CD14-positive monocyte (primary cell): Measurements from ENCODE around the gene NUBP2. TPM values are rescaled to one million over a fixed set of nuclear protein-coding genes. Genes with fewer than 3 reads are reported as not detected.

Experiments
- DNase-seq, 3 donors: peaks; one replicate each; pipeline ENCODE4 v3.0.0-alpha.2; 2011 to 2022
- H2AFZ ChIP-seq: 2 replicates; pipeline ENCODE4 v1.6.0; 2012; ENCODE audit warnings: mild to moderate bottlenecking, low read depth, low read length, inconsistent platforms; ENCODE audit not compliant: insufficient read depth, poor library complexity, severe bottlenecking
- H3K27ac ChIP-seq, 2 donors: 1 replicate in 1 of 2; 2 replicates in 1 of 2; pipeline ENCODE4 v1.5.1; 2012 to 2013; ENCODE audit warnings: low read length in 2 of 2, control low read depth in 1 of 2, inconsistent platforms in 1 of 2, low read depth in 1 of 2, mild to moderate bottlenecking in 1 of 2
- H3K27me3 ChIP-seq, 2 donors: one replicate each; pipeline versions ENCODE4 v1.6.0 to v1.6.1; 2011 to 2013; ENCODE audit warnings: low read length in 2 of 2; ENCODE audit not compliant: control insufficient read depth in 2 of 2, insufficient read depth in 2 of 2
- H3K36me3 ChIP-seq, 2 donors: replicated peaks in 1 of 2; 1 replicate in 1 of 2; 2 replicates in 1 of 2; pipeline versions ENCODE4 v1.5.1 to v1.6.1; 2012 to 2013; ENCODE audit warnings: low read length in 2 of 2, control low read depth in 1 of 2, inconsistent platforms in 1 of 2, mild to moderate bottlenecking in 1 of 2; ENCODE audit not compliant: insufficient read depth in 2 of 2, control insufficient read depth in 1 of 2
- H3K4me1 ChIP-seq, 2 donors: 1 replicate in 1 of 2; 2 replicates in 1 of 2; pipeline versions ENCODE4 v1.5.1 to v1.6.1; 2012 to 2013; ENCODE audit warnings: low read length in 2 of 2, control low read depth in 1 of 2, inconsistent platforms in 1 of 2, mild to moderate bottlenecking in 1 of 2, moderate library complexity in 1 of 2; ENCODE audit not compliant: insufficient read depth in 2 of 2, control insufficient read depth in 1 of 2
- H3K4me2 ChIP-seq: replicated peaks from 2 replicates; pipeline ENCODE3; 2012; ENCODE audit warnings: low read length, moderate library complexity, mild to moderate bottlenecking; ENCODE audit not compliant: poor library complexity, severe bottlenecking; ENCODE audit errors: extremely low read depth
- H3K4me3 ChIP-seq, 3 experiments: fragments of 200-600 bp in 1 of 3; sonication (generic) in 1 of 3; replicated peaks in 1 of 3; 1 replicate in 2 of 3; 2 replicates in 1 of 3; pipeline ENCODE4 v1.5.1; 2011 to 2013; ENCODE audit warnings: low read length in 3 of 3, mild to moderate bottlenecking in 3 of 3, control low read depth in 2 of 3, low read depth in 2 of 3, inconsistent platforms in 1 of 3, moderate library complexity in 1 of 3
- H3K79me2 ChIP-seq: 2 replicates; pipeline ENCODE4 v1.6.0; 2012; ENCODE audit warnings: mild to moderate bottlenecking, control low read depth, inconsistent platforms, low read length, moderate library complexity; ENCODE audit not compliant: insufficient read depth
- H3K9ac ChIP-seq: 2 replicates; pipeline ENCODE4 v1.6.0; 2017; ENCODE audit warnings: low read length, mild to moderate bottlenecking; ENCODE audit not compliant: insufficient read depth, poor library complexity, severe bottlenecking
- H3K9me3 ChIP-seq, 2 donors: replicated peaks in 1 of 2; 1 replicate in 1 of 2; 2 replicates in 1 of 2; pipeline versions ENCODE4 v1.5.1 to v1.6.1; 2012 to 2013; ENCODE audit warnings: low read length in 2 of 2, control low read depth in 1 of 2; ENCODE audit not compliant: control insufficient read depth in 1 of 2, insufficient read depth in 1 of 2
- H4K20me1 ChIP-seq: 2 replicates; pipeline ENCODE4 v1.6.0; 2012; ENCODE audit warnings: mild to moderate bottlenecking, low read length, control low read depth, moderate library complexity; ENCODE audit not compliant: insufficient read depth
- H3K27ac Mint-ChIP-seq, 7 donors: one replicate each; pipeline ENCODE4 v1.8.0; 2020; ENCODE audit warnings: mild to moderate bottlenecking in 7 of 7, mixed read lengths in 7 of 7, moderate library complexity in 6 of 7, inconsistent platforms in 2 of 7
- H3K27me3 Mint-ChIP-seq, 3 donors: one replicate each; pipeline ENCODE4 v1.8.0; 2021 to 2022; ENCODE audit warnings: low read depth in 3 of 3, mild to moderate bottlenecking in 3 of 3, mixed read lengths in 3 of 3, moderate library complexity in 3 of 3, inconsistent platforms in 1 of 3
- H3K36me3 Mint-ChIP-seq, 2 donors: one replicate each; pipeline ENCODE4 v1.8.0; 2020; ENCODE audit warnings: mixed read lengths in 2 of 2, inconsistent platforms in 1 of 2, mild to moderate bottlenecking in 1 of 2
- H3K4me1 Mint-ChIP-seq: one replicate; pipeline ENCODE4 v1.8.0; 2020; ENCODE audit warnings: mild to moderate bottlenecking, mixed read lengths
- H3K4me3 Mint-ChIP-seq, 2 donors: one replicate each; pipeline ENCODE4 v1.8.0; 2020; ENCODE audit warnings: mild to moderate bottlenecking in 2 of 2, mixed read lengths in 2 of 2, moderate library complexity in 1 of 2
- H3K9me3 Mint-ChIP-seq, 7 donors: one replicate each; pipeline ENCODE4 v1.8.0; 2020 to 2022; ENCODE audit warnings: mixed read lengths in 7 of 7, mild to moderate bottlenecking in 6 of 7, moderate library complexity in 6 of 7, inconsistent platforms in 2 of 7
- WGBS: methylation state at CpG from one replicate; pipeline ENCODE4 v1.1.5; 2013; ENCODE audit warnings: missing lambda C conversion rate; ENCODE audit not compliant: insufficient coverage; 5-methylcytosine and 5-hydroxymethylcytosine counted together
- intact Hi-C, 2 donors: fragments of 100-400 bp; cut with micrococcal nuclease; formaldehyde crosslinking; loops; one replicate each; pipeline versions ENCODE4 v1.15.0 to v1.15.1; 2023
- polyA plus RNA-seq, 3 donors: library from polyadenylated mRNA; depleted of rRNA in 1 of 3; unstranded in 2 of 3; stranded (reverse) in 1 of 3; fragments of 300-500 nt in 2 of 3; fragments of >200 nt in 1 of 3; fragmentation: Illumina TruSeq in 2 of 3; gene quantifications; 1 replicate in 2 of 3; 2 replicates in 1 of 3; pipeline ENCODE4 v1.2.3, GENCODE V29; 2012 to 2021
- TF ChIP-seq, protein P1 (sequence below): fragments of 200-600 bp; IDR thresholded peaks from one replicate; pipeline ENCODE4 v1.8.0; 2022; ENCODE audit warnings: antibody characterized with exemption, mild to moderate bottlenecking

The NUBP2 gene
- polyA plus RNA-seq, 3 donors, result 34.4 to 69.5 (median 57.9) TPM

DNA sequence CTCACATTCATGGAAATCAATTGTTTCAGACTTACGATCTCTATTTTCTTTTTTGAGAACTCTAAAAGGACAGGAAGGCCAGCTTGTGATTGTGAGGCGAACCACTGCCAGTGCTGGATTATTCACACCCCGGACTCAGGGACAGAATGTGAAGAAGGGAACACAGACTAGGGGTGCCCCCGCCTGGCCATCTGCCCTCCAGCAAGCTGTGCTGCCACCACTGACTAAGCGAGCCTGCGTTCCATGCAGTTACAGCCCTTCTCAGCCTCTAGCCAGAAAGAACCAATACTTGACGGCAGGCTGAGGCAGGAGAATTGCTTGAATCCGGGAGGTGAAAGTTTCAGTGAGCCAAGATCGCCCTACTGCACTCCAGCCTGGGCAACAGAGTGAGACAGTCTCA is 41.1 kb downstream of the NUBP2 start:
- Mint-ChIP-seq H3K9me3 (peaks cover 0 to 2% (median 0%) of the 10 kb centered on the region in 7 donors), H3K27me3 (peaks cover 0 to 3% (median 0%) of the 10 kb centered on the region in 3 donors), H3K36me3 (peaks cover 18 to 50% of the 10 kb centered on the region in 2 donors), H3K4me1 (peaks cover 26% of the 10 kb centered on the region), H3K27ac (no peak overlapping the region), H3K4me3 (no peak overlapping the region)
- H3K4me2 ChIP-seq, result no peak overlapping the region
- peaks cover 50% of the 10 kb centered on the region for H3K79me2 ChIP-seq
- 78% methylated on average over 9 of the region's 9 CpGs for WGBS
- intact Hi-C loops, result no loop called here
- DNase-seq, result no peak
- no peak overlapping the region for H2AFZ ChIP-seq
- TF ChIP-seq, protein P1, sequence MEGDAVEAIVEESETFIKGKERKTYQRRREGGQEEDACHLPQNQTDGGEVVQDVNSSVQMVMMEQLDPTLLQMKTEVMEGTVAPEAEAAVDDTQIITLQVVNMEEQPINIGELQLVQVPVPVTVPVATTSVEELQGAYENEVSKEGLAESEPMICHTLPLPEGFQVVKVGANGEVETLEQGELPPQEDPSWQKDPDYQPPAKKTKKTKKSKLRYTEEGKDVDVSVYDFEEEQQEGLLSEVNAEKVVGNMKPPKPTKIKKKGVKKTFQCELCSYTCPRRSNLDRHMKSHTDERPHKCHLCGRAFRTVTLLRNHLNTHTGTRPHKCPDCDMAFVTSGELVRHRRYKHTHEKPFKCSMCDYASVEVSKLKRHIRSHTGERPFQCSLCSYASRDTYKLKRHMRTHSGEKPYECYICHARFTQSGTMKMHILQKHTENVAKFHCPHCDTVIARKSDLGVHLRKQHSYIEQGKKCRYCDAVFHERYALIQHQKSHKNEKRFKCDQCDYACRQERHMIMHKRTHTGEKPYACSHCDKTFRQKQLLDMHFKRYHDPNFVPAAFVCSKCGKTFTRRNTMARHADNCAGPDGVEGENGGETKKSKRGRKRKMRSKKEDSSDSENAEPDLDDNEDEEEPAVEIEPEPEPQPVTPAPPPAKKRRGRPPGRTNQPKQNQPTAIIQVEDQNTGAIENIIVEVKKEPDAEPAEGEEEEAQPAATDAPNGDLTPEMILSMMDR, result no peak
- no peaks in the 10 kb centered on the region for H3K27me3 ChIP-seq
- no peak overlapping the region for H3K4me3 ChIP-seq
- H3K4me1 ChIP-seq, result peaks cover 19 to 33% of the 10 kb centered on the region in 2 donors
- H3K9me3 ChIP-seq, result no peaks in the 10 kb centered on the region
- peaks cover 38 to 42% of the 10 kb centered on the region in 2 donors for H3K36me3 ChIP-seq
- no peak overlapping the region for H3K9ac ChIP-seq
- H3K27ac ChIP-seq, result no peak overlapping the region
- H4K20me1 ChIP-seq, result peaks cover 59% of the 10 kb centered on the region

DNA sequence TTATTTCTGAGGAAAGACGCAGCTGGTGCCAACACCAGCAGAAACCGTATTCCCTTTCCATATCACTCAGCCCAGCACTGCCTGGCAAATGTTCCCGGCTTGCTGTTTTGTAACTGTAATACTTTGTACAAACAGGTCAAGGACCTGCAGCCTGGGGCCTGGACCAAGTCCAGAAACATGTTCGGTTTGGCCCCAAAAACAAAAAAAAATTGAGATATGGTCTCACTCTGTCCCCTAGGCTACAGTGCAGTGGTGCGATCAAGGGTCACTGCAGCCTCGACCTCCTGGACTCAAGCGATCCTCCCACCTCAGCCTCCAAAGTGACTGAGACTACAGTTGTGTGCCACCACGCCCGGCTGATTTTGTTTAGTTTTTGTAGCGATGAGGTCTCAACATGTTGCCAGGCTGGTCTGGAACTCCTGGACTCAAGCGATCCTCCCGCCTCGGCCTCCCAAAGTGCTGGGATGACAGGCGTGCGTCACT is 42.7 kb downstream of the NUBP2 start:
- peak overlapping the region; percentile 49 to 74 for H3K27ac ChIP-seq
- peaks cover 22 to 39% of the 10 kb centered on the region in 2 donors for H3K4me1 ChIP-seq
- Mint-ChIP-seq H3K36me3 (peaks cover 8 to 36% of the 10 kb centered on the region in 2 donors), H3K27ac (peak overlapping the region; percentile 68 to 87 (median 79)), H3K9me3 (peaks cover 0 to 2% (median 0%) of the 10 kb centered on the region in 7 donors), H3K27me3 (peaks cover 0 to 3% (median 0%) of the 10 kb centered on the region in 3 donors), H3K4me3 (peak overlapping the region; percentile 76 to 87), H3K4me1 (peaks cover 31% of the 10 kb centered on the region)
- peak overlapping the region; percentile 66 for H3K9ac ChIP-seq
- peaks cover 52% of the 10 kb centered on the region for H3K79me2 ChIP-seq
- no peak for DNase-seq
- no peaks in the 10 kb centered on the region for H3K27me3 ChIP-seq
- H4K20me1 ChIP-seq, result peaks cover 56% of the 10 kb centered on the region
- H3K9me3 ChIP-seq, result no peaks in the 10 kb centered on the region
- peaks cover 23 to 32% of the 10 kb centered on the region in 2 donors for H3K36me3 ChIP-seq
- peak overlapping the region; percentile 42 to 91 (median 62) for H3K4me3 ChIP-seq
- intact Hi-C loops, result loop anchor here in 1 of 2 donors (5.0 kb wide), 1 partner anchor 43 kb away; the partner anchor contains the start of genes NUBP2 and SPSB3
- peak overlapping the region; percentile 69 for H2AFZ ChIP-seq
- TF ChIP-seq, protein P1, result no peak
- WGBS, result 57% methylated on average over 14 of the region's 15 CpGs
- peak overlapping the region; percentile 94 for H3K4me2 ChIP-seq
